NCI-H2107 treated with DMSO at 0.1 percent for 48 hours (cell line): ENCODE results near the gene HUS1.
"Not testable (repeated sequence)": the region's sequence is repeated elsewhere in the genome, so short reads cannot be mapped to it uniquely, and the experiment has no call there.

Source experiments
- DNase-seq: peaks from one replicate; lab custom pipeline; 2025; ENCODE audit not compliant: unreplicated experiment; lab: John Stamatoyannopoulos, UW

The HUS1 gene

GRCh38 chr7:47979145-47979831, at the start of gene HUS1:
Gene HUS1 (minus strand): TSS chr7:47979615. CDS start chr7:47979519, 96 bp downstream.
- DNase-seq, result peak; percentile 85

- DNase-seq, result no peak
Observed at GRCh38 chr7:48028938-48029337, 49.5 kb upstream of the HUS1 start, which contains the start of gene SUN3. Gene SUN3 (minus strand): TSS chr7:48029107. CDS start chr7:48028938, 169 bp downstream.

- DNase-seq, result no peak
Observed at GRCh38 chr7:48025624-48026023, 46.2 kb upstream of the HUS1 start.

- no peak for DNase-seq
Observed at GRCh38 chr7:48017674-48018073, 38.3 kb upstream of the HUS1 start.

- no peak for DNase-seq
Observed at GRCh38 chr7:48016641-48017040, 37.2 kb upstream of the HUS1 start.

- no peak for DNase-seq
Observed at GRCh38 chr7:48011951-48012350, 32.5 kb upstream of the HUS1 start.

- DNase-seq, result no peak
Observed at GRCh38 chr7:48011323-48011722, 31.9 kb upstream of the HUS1 start.

- no peak for DNase-seq
Observed at GRCh38 chr7:48009954-48010353, 30.5 kb upstream of the HUS1 start.

- DNase-seq, result no peak
Observed at GRCh38 chr7:48009257-48009656, 29.8 kb upstream of the HUS1 start.

GRCh38 chr7:48006866-48007265, 27.5 kb upstream of the HUS1 start:
- no peak for DNase-seq

- DNase-seq, result no peak
Observed at GRCh38 chr7:48004638-48005037, 25.2 kb upstream of the HUS1 start.

- no peak for DNase-seq
Observed at GRCh38 chr7:48004032-48004431, 24.6 kb upstream of the HUS1 start.

- DNase-seq, result not testable (repeated sequence)
Observed at GRCh38 chr7:48000164-48000563, 20.7 kb upstream of the HUS1 start.

- DNase-seq, result no peak
Observed at GRCh38 chr7:47999413-47999812, 20.0 kb upstream of the HUS1 start.

- DNase-seq, result no peak
Observed at GRCh38 chr7:47992446-47992845, 13.0 kb upstream of the HUS1 start.

GRCh38 chr7:47991741-47992311, 12.4 kb upstream of the HUS1 start:
- DNase-seq, result no peak

- no peak for DNase-seq
Observed at GRCh38 chr7:47991270-47991669, 11.9 kb upstream of the HUS1 start.

- no peak for DNase-seq
Observed at GRCh38 chr7:47990592-47990991, 11.2 kb upstream of the HUS1 start.

GRCh38 chr7:47989607-47990400, 10.4 kb upstream of the HUS1 start:
- DNase-seq, result not testable (repeated sequence)

GRCh38 chr7:47988496-47989386, 9.3 kb upstream of the HUS1 start:
- no peak for DNase-seq

- no peak for DNase-seq
Observed at GRCh38 chr7:47982610-47983009, 3.2 kb upstream of the HUS1 start.
